Activated T-cell treated with anti-CD3 and anti-CD28 coated beads, Interleukin-2, amount 50 U/mL, for 4 hours (primary cell): ENCODE results near the gene SLC4A5. TPM values are rescaled to one million over a fixed set of nuclear protein-coding genes. Genes with fewer than 3 reads are reported as not detected.
A peak's percentile ranks its signal among the peaks of the same experiment; 100 is the strongest.
"Not testable (repeated sequence)": the region's sequence is repeated elsewhere in the genome, so short reads cannot be mapped to it uniquely, and the experiment has no call there.

Experiments
- ATAC-seq, 2 donors: fragments of 200-7000 bp; cut with Tn5 transposase; one replicate each; pipeline ENCODE4 v1.10.0; 2021
- DNase-seq: peaks from one replicate; pipeline ENCODE4 v3.0.0-alpha.2; 2020
- H3K27me3 Mint-ChIP-seq: one replicate; pipeline ENCODE4 v1.8.0; 2021; ENCODE audit warnings: low read depth, mixed read lengths
- H3K36me3 Mint-ChIP-seq: one replicate; pipeline ENCODE4 v1.8.0; 2022; ENCODE audit warnings: mixed read lengths; ENCODE audit not compliant: insufficient read depth
- H3K4me1 Mint-ChIP-seq: one replicate; pipeline ENCODE4 v1.8.0; 2021; ENCODE audit warnings: low read depth, mixed read lengths
- H3K4me3 Mint-ChIP-seq: one replicate; pipeline ENCODE4 v1.8.0; 2021; ENCODE audit warnings: mild to moderate bottlenecking, moderate library complexity, mixed read lengths
- H3K9me3 Mint-ChIP-seq: one replicate; pipeline ENCODE4 v1.8.0; 2021; ENCODE audit warnings: mixed read lengths
- total RNA-seq, 3 donors: library from RNA; stranded (reverse); gene quantifications; one replicate each; pipeline ENCODE4 v1.2.1, GENCODE V29; 2021

The SLC4A5 gene
- total RNA-seq, 3 donors from 2014 or later = 1.3 to 1.5 (median 1.4) TPM

DNA sequence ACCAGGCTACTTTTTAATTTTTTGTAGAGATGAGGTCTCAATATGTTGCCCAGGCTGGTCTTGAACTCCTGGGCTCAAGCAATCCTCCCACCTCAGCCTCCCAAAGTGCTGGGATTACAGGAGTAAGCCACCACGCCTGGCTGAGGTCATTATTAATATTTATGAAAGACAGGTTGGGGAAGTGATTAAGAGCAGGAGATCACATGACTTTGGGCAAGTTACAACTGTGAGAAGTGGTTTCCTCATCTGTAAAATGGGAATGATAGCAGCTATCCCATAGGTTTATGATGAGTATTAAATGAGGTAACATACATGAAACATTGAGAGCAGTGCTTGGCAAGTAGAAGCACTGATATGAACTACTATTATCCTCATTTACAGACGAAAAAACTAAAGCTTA is 7.0 kb downstream of the SLC4A5 start:
- H3K4me3 Mint-ChIP-seq, DNase-seq: not testable (repeated sequence)

DNA sequence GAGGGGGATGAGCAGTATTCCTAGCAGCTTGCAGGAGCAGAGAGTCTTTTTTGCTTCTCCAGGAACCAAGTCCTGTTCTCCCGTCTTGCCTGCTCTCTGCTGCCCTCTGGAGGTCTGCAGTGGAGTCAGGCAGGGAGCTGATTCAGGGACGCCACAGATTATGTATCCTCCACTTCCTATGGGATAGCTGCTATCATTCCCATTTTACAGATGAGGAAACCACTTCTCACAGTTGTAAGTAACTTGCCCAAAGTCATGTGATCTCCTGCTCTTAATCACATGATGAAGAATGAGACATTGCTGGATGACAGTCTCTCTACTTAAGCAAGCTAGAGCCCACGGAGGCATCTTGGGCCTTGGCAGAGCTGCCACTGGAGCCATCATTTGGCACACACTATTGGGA is 8.3 kb downstream of the SLC4A5 start:
- peak; percentile 74 to 82 for ATAC-seq
- H3K4me1 Mint-ChIP-seq = peaks cover 5% of the 10 kb centered on the region
- H3K4me3 Mint-ChIP-seq = no peak overlapping the region
- no peaks in the 10 kb centered on the region for H3K27me3 Mint-ChIP-seq
- H3K9me3 Mint-ChIP-seq = no peaks in the 10 kb centered on the region
- H3K36me3 Mint-ChIP-seq = peaks cover 9% of the 10 kb centered on the region
- peak; percentile 72 for DNase-seq

More for the DNA sequence above, 7.0 kb downstream of the SLC4A5 start:
- not testable (repeated sequence) for H3K4me1 Mint-ChIP-seq, H3K27me3 Mint-ChIP-seq, H3K36me3 Mint-ChIP-seq, ATAC-seq, H3K9me3 Mint-ChIP-seq

DNA sequence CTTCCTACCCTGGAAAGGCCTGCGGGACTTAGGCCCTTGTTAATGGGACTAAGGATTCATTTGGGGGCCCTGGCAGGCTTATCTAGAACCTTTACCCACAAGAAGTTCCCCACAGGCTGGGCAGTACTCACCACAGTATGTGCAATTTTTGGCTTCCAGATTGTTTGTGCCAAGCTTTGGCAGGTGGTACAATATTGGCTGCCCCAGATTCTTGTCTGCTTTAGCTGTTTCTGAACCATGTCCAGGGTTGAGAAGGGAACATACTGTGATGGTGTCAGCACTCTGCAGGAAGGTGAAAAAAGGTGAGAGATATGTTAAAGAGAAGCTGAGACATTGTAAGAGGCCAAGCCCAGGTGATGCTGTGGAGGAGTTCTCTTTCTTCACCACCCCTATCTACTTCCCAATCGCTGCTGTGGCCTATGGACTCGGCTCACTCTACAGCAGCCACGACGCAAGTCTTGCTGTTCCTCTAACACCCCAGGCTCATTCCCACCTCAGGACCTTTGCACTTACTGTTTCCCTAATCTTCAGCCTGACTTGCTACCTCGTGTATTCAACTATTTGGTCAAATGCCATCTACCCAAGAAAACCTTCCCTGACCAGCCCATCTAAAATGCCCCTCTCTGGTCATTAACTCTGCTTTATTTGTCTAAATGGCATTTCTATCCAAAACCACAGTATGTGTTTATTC is 9.2 kb downstream of the SLC4A5 start:
- Mint-ChIP-seq H3K9me3 (no peaks in the 10 kb centered on the region), H3K4me1 (peaks cover 5% of the 10 kb centered on the region), H3K27me3 (no peaks in the 10 kb centered on the region), H3K36me3 (peaks cover 7% of the 10 kb centered on the region), H3K4me3 (no peak overlapping the region)
- ATAC-seq (no peak), DNase-seq (no peak)

DNA sequence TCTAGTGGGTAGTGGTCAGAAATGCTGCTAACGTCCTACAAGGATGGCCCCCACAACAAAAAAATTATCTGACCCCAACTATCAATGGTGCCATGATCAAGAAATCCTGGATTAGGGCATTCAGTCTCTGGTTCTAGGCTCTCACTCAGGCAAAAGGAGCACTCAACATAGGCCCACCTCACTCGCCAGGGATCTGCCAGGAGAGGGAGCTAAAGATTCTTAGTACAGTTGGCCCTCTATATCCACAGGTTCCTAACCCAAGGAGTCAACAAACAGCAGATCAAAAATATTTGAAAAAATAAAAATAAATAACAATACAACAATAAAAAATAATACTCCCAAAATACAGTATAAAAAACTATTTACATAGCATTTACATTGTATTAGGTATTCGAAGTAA is 10.0 kb downstream of the SLC4A5 start:
- ATAC-seq = no peak
- H3K4me1 Mint-ChIP-seq = peaks cover 5% of the 10 kb centered on the region

DNA sequence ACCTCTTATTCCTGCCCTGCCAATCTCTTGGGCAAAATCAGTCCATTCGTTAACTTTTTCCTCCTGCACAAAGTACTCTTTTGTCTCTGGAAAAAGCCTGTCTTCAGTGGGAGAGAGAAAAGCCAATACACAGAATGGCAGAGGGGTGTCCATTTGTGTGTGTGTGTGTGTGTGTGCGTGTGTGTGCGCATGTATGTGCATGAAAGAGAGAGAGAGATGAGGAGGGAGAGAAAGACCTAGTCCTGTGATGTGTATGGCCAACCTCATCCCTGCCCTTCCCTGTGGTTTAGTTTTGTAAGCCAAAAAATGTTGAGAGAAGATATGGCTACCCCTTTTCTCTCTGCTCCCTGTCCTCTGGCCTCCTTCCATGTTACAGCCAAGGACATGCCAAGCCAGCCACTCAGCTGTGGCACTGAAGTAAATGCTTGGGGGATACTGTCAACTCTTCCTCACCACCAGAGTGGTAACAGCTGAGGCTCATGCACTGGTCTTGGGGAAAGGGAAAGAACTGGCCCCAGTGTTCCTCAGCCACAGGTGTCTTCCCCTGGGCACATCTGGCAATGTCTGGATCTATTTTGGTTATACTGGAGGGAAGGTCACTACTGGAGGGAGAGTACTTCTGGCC is 10.6 kb downstream of the SLC4A5 start:
- H3K36me3 Mint-ChIP-seq = peaks cover 13% of the 10 kb centered on the region
- H3K4me3 Mint-ChIP-seq = no peak overlapping the region
- DNase-seq (no peak), ATAC-seq (no peak)
- H3K4me1 Mint-ChIP-seq = peaks cover 5% of the 10 kb centered on the region
- H3K9me3 Mint-ChIP-seq = no peaks in the 10 kb centered on the region
- H3K27me3 Mint-ChIP-seq = no peaks in the 10 kb centered on the region

More for the DNA sequence above, 10.0 kb downstream of the SLC4A5 start:
- H3K36me3 Mint-ChIP-seq = peaks cover 10% of the 10 kb centered on the region
- DNase-seq = no peak
- H3K9me3 Mint-ChIP-seq = no peaks in the 10 kb centered on the region
- no peaks in the 10 kb centered on the region for H3K27me3 Mint-ChIP-seq
- H3K4me3 Mint-ChIP-seq = no peak overlapping the region

DNA sequence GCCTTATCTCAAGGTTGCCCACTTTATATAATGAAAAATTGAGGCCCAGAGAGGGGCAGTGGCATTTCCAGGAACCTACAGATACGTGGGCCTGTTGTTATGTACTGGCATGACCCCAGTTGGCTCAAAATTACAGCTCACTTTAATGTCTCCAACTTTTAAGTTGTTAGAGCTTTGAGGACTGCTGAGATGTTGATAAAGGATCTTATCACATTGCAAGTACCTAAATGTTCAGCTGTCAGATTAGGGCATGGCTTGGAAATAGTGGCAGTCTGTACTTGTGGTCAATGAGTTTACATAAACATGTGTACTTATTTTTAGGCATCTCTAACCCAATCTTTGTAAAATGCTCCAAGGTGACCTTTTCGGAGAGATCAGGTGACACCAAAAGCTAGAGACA is 14.6 kb downstream of the SLC4A5 start:
- H3K4me1 Mint-ChIP-seq = no peaks in the 10 kb centered on the region
- no peaks in the 10 kb centered on the region for H3K27me3 Mint-ChIP-seq
- H3K4me3 Mint-ChIP-seq = no peak overlapping the region
- ATAC-seq (no peak), DNase-seq (no peak)
- peaks cover 15% of the 10 kb centered on the region for H3K36me3 Mint-ChIP-seq
- H3K9me3 Mint-ChIP-seq = no peaks in the 10 kb centered on the region

DNA sequence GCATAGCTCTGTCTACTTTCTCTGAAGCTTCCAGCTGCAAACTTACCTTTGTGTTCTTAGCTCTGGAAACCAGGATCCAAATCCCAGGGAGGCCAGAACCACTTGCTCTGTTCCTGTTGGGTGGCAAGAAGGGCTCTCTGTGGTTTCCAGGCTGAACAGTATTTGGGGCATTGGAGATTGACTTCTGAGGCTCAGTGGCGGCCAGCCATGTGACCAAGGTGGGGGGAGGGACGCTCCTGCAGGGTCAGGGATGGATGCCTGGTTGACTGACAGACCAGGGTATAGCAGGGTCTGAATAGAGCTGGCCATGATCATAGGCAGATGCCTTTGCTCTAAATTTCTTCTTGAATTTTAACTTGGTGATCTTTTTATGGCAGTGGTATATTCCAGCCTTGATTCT is 15.1 kb downstream of the SLC4A5 start:
- Mint-ChIP-seq H3K4me1 (no peaks in the 10 kb centered on the region), H3K36me3 (peaks cover 13% of the 10 kb centered on the region), H3K4me3 (no peak overlapping the region), H3K9me3 (no peaks in the 10 kb centered on the region), H3K27me3 (no peaks in the 10 kb centered on the region)
- no peak for DNase-seq
- ATAC-seq = no peak

DNA sequence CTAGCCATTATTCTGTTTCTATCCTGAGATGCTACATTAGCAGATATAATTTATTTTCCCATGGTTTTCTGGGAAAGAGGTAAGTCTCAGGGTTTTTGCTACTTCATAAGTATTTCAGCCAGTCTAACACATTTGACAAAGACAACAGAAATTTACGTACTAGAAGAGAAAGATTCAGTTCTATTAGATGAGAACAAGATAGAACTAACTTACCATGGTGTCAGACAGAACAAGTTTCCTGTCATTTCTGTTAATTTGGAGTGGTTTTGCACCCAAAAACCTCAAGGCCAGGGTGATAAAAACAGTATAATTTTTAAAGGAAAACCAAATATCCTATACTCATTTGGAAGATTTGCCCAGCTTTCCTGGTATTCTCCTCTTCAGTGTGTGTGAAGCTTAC is 15.6 kb downstream of the SLC4A5 start:
- peaks cover 12% of the 10 kb centered on the region for H3K36me3 Mint-ChIP-seq
- no peak for DNase-seq

DNA sequence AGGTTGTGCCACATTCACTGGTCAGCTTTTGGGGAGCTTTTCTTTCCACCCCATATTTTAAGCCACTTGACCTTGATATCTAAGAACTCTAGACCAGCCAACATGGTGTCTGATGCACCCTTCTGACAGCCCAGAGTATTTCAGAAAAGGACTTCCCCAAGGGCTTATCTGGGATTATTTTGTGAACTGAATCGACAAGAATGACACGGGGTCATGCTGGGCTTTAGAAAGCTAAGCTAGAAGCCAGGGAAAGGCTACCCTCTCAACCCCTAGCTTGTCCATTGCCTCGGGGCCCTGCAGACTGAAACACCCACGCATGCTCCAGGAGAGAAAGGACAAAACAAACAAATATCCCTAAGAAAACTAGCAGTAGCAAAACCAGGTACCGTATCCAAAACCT is 16.0 kb downstream of the SLC4A5 start:
- no peaks in the 10 kb centered on the region for H3K4me1 Mint-ChIP-seq
- H3K4me3 Mint-ChIP-seq = no peak overlapping the region
- H3K27me3 Mint-ChIP-seq = no peaks in the 10 kb centered on the region
- H3K9me3 Mint-ChIP-seq = no peaks in the 10 kb centered on the region
- DNase-seq (no peak), ATAC-seq (no peak)
- peaks cover 9% of the 10 kb centered on the region for H3K36me3 Mint-ChIP-seq

More for the DNA sequence above, 15.6 kb downstream of the SLC4A5 start:
- no peak for ATAC-seq
- Mint-ChIP-seq H3K9me3 (no peaks in the 10 kb centered on the region), H3K27me3 (no peaks in the 10 kb centered on the region), H3K4me3 (no peak overlapping the region), H3K4me1 (no peaks in the 10 kb centered on the region)

DNA sequence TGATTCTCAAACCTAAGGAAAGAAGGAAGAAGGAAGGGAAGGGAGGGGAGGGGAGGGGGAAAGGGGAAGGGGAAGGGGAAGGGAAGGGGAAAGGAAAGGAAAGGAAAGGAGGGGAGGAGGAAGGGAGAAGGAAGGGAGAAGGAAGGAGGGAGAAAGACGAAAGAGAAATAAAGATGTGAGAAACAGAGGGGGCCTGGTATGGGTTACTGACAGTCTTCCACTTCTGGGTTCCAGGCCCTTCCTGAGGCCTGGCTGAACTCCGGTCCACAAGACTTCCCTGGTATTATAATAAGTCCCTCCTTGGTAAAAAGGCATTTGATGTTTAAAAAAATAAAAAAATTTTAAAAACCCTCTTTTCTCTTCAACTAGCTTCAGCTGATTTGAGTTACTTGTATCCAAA is 17.4 kb downstream of the SLC4A5 start:
- Mint-ChIP-seq H3K9me3 (no peaks in the 10 kb centered on the region), H3K27me3 (no peaks in the 10 kb centered on the region), H3K36me3 (peaks cover 8% of the 10 kb centered on the region), H3K4me1 (no peaks in the 10 kb centered on the region), H3K4me3 (no peak overlapping the region)
- ATAC-seq (no peak), DNase-seq (no peak)

DNA sequence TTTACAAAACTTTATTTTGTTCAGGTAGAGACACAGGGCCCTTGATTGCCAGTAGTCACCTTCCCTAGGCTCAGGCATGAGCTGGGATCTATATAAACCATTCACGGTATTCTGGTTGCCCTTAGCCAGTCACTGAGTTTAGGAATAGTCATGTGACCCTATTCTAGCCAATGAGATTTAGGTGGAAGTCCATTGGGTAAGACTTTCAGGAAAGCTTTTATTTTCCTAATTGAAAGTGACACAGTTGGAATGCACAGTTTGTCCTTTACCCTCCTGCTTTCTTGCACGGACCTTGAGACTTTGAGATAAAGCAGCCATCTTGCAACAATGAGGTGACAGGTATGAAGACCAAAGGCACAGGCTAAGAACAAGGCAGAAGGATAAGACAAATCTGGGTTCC is 21.5 kb downstream of the SLC4A5 start:
- peaks cover 3% of the 10 kb centered on the region for H3K36me3 Mint-ChIP-seq
- H3K9me3 Mint-ChIP-seq = no peaks in the 10 kb centered on the region
- H3K4me3 Mint-ChIP-seq = no peak overlapping the region
- no peaks in the 10 kb centered on the region for H3K4me1 Mint-ChIP-seq
- ATAC-seq (no peak), DNase-seq (no peak)
- no peaks in the 10 kb centered on the region for H3K27me3 Mint-ChIP-seq

DNA sequence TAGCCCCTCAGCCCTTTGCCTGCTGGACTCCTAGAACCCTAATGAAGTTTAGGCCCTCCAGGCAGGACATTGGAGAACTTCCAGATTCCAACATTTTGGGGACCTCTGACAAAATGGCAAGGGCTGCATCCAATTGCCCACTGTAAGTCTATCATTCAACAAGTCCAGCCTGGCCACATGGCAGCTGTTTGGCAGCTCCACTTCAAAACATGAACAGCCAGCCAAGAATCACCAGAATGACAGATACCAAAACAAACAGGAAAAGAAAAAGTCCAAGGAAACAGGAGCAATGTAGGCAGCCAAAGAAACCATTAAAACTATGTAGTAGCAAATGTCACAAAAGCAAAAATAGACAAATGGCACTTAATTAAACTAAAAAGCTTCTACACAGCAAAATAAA is 25.5 kb downstream of the SLC4A5 start:
- H3K4me3 Mint-ChIP-seq = no peak overlapping the region
- peaks cover 16% of the 10 kb centered on the region for H3K36me3 Mint-ChIP-seq
- no peak for ATAC-seq
- DNase-seq = no peak
- no peaks in the 10 kb centered on the region for H3K9me3 Mint-ChIP-seq
- H3K27me3 Mint-ChIP-seq = no peaks in the 10 kb centered on the region
- no peaks in the 10 kb centered on the region for H3K4me1 Mint-ChIP-seq

DNA sequence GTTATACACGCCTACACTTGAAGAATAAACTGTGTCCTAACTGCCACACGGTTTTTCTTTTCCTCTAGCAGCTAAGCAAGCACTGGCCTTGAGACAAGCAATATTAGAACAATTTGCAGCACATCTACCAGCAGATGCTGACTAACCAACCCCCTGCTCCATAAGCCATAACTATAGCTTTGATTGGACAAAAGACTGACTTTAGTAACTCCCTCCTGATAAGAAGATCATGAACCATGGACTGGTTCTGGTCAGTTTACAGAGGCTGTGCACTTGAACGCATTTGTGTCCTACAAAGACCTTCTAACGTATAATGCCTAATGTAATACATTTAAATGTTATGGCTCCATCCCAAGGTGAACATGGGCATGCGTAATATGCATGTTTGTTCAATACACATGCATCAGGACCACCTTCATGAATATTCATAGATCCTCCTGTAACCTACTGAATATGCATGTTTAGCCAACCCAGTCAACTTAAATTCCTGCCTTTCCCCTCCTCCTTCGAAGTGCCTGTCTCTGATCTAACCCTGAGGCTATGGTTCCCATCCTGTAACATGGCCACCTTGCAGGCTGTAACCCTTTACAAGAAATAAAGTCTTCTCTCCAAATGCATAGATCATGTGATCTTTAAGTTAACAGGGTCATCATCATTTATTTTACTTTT is 26.5 kb downstream of the SLC4A5 start:
- Mint-ChIP-seq H3K36me3 (peaks cover 16% of the 10 kb centered on the region), H3K4me1 (no peaks in the 10 kb centered on the region), H3K9me3 (no peaks in the 10 kb centered on the region), H3K27me3 (no peaks in the 10 kb centered on the region), H3K4me3 (no peak overlapping the region)
- ATAC-seq (no peak), DNase-seq (no peak)

DNA sequence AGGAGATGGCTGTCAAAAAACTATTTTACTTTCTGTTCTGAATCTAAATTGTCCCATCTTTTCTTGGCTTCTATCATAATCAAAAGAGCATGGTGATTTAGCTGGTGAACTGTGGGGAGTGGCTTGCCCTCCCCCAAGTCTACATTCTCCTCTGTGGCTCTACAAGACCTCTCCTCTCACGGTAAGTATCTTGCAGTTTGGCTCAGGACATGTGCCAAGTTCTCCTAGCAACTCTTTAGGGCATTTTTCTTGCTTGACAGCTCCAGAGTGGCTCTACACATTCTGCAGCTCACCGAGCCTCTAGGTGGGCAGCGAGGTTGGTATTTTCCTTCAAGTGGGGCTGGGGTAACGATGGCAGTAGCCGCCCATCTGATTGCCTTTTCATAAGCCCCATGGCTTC is 29.1 kb downstream of the SLC4A5 start:
- no peak overlapping the region for H3K4me3 Mint-ChIP-seq

DNA sequence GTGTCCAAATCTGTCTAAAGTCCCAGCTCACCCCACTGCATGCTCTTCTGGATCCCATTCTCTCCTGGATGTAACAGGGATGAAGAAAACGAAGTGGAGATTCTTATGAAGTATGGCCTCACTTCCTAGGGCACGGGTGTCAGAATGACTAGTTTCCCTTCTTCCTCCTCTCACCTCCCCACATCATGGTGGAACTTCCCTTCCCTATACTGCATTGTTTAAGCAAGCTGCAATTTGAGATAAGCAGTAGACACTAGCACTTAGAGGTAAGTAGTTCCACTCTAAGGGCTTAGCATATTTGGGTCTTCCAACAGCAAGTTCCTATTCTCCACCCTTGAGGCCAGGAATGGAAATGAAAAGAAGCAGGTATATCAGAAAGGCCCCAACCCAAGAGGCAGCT is 29.7 kb downstream of the SLC4A5 start:
- no peaks in the 10 kb centered on the region for H3K9me3 Mint-ChIP-seq
- no peaks in the 10 kb centered on the region for H3K27me3 Mint-ChIP-seq
- DNase-seq (no peak), ATAC-seq (no peak)
- no peaks in the 10 kb centered on the region for H3K4me1 Mint-ChIP-seq
- peaks cover 21% of the 10 kb centered on the region for H3K36me3 Mint-ChIP-seq
- H3K4me3 Mint-ChIP-seq = no peak overlapping the region

More for the DNA sequence above, 29.1 kb downstream of the SLC4A5 start:
- H3K4me1 Mint-ChIP-seq = no peaks in the 10 kb centered on the region
- H3K27me3 Mint-ChIP-seq = no peaks in the 10 kb centered on the region
- DNase-seq (no peak), ATAC-seq (no peak)
- H3K36me3 Mint-ChIP-seq = peaks cover 21% of the 10 kb centered on the region
- no peaks in the 10 kb centered on the region for H3K9me3 Mint-ChIP-seq
